Gastroesophageal sphincter (tissue), 4 donors: ENCODE results near the gene KRTAP10-8. TPM values are rescaled to one million over a fixed set of nuclear protein-coding genes. Genes with fewer than 3 reads are reported as not detected.

ENCODE experiments used
- ATAC-seq: fragments of 150-250 bp; one replicate; pipeline ENCODE4 v1.9.1; 2016; ENCODE audit warnings: mild to moderate bottlenecking, moderate library complexity
- H3K27ac ChIP-seq, 4 donors: fragments of 200-600 bp; sonication (generic) in 3 of 4; 1 replicate in 3 of 4; 2 replicates in 1 of 4; pipeline ENCODE4 v1.5.1; 2016 to 2019
- H3K27me3 ChIP-seq: fragments of 200-600 bp; sonication (generic); one replicate; pipeline ENCODE4 v1.5.1; 2019
- H3K36me3 ChIP-seq, 2 donors: fragments of 200-600 bp; sonication (generic); one replicate each; pipeline ENCODE4 v1.5.1; 2019; ENCODE audit warnings: control low read depth in 1 of 2
- H3K4me1 ChIP-seq, 3 donors: fragments of 200-600 bp; sonication (generic); 1 replicate in 2 of 3; 2 replicates in 1 of 3; pipeline ENCODE4 v1.5.1; 2016 to 2019; ENCODE audit warnings: control low read depth in 2 of 3
- H3K4me3 ChIP-seq, 2 donors: fragments of 200-600 bp; sonication (generic); one replicate each; pipeline ENCODE4 v1.5.1; 2019; ENCODE audit warnings: mild to moderate bottlenecking in 1 of 2, moderate library complexity in 1 of 2
- H3K9me3 ChIP-seq, 3 donors: fragments of 200-600 bp; sonication (generic); one replicate each; pipeline ENCODE4 v1.5.1; 2017 to 2019; ENCODE audit warnings: control low read depth in 2 of 3
- CTCF ChIP-seq, 4 experiments: fragments of 200-600 bp in 2 of 4; fragments of 450-650 bp in 2 of 4; sonication (generic) in 1 of 4; IDR thresholded peaks; one replicate each; pipeline ENCODE4 v1.5.1; 2017 to 2019; ENCODE audit warnings: antibody characterized with exemption in 4 of 4, mild to moderate bottlenecking in 2 of 4, moderate library complexity in 2 of 4
- EP300 ChIP-seq: sonication (generic); formaldehyde crosslinking; IDR thresholded peaks from one replicate; pipeline ENCODE4 v1.6.1; 2017; ENCODE audit warnings: antibody characterized with exemption, mild to moderate bottlenecking
- POLR2A ChIP-seq, 2 donors: fragments of 450-650 bp; IDR thresholded peaks; one replicate each; pipeline ENCODE4 v1.6.1; 2017; ENCODE audit warnings: antibody characterized with exemption in 2 of 2, mild to moderate bottlenecking in 2 of 2, moderate library complexity in 1 of 2
- POLR2AphosphoS5 ChIP-seq: sonication (generic); formaldehyde crosslinking; IDR thresholded peaks from one replicate; pipeline ENCODE4 v1.6.1; 2017; ENCODE audit warnings: antibody characterized with exemption
- WGBS, 2 donors: methylation state at CpG; one replicate each; pipeline ENCODE4 v1.1.5; 2018; ENCODE audit warnings: low coverage in 1 of 2; 5-methylcytosine and 5-hydroxymethylcytosine counted together
- total RNA-seq, 4 donors: library from RNA; depleted of rRNA; stranded (reverse); fragments of >200 nt; gene quantifications; one replicate each; pipeline ENCODE4 v1.1.0, GENCODE V29; 2016

KRTAP10-8 gene
- total RNA-seq, 4 donors from 2014 or later = not detected

DNA sequence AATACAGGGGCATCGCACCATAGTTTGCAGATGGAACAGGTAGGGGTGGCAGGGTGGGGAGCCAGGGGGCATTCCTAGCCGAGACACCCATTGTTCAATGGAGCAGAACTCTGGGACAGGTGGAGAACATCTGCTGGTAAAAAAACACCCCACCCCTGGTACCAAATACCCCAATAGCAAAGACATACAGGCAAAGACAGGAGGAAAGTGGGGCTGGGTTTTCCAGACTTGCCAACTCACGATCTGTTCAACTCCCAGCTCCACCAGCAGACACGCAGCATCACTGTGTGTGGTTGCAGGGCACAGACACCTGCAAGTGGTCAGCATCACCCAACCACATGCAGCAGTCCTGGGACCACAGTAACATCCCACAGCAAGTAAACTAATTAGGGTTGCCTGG is 328 bp upstream of the KRTAP10-8 start:
- WGBS, 2 donors = no CpG with 5 or more reads among the region's 4 CpGs
- no peak overlapping the region for H3K27ac ChIP-seq

GRCh38 chr21:44612669-44613229 is 870 bp downstream of the KRTAP10-8 start:
- 81 to 83% methylated on average over 8 to 10 of the region's 13 CpGs for WGBS, 2 donors
- Histone ChIP-seq H3K9me3 (peaks cover 0 to 37% (median 0%) of the 10 kb centered on the region in 3 donors), H3K27me3 (peaks cover 76% of the 10 kb centered on the region), H3K4me3 (no peak overlapping the region), H3K4me1 (no peaks in the 10 kb centered on the region), H3K36me3 (no peaks in the 10 kb centered on the region), H3K27ac (no peak overlapping the region)
- ATAC-seq = no peak
- TF ChIP-seq POLR2A (IDR thresholded peaks at IDR 0.05) = no peak
- TF ChIP-seq POLR2AphosphoS5 = no peak
- no peak for TF ChIP-seq EP300
- TF ChIP-seq CTCF (IDR thresholded peaks at IDR 0.05) = no peak

More for the DNA sequence above, 328 bp upstream of the KRTAP10-8 start:
- no peak overlapping the region for H3K4me3 ChIP-seq
- no peak for ATAC-seq
- H3K27me3 ChIP-seq = peaks cover 76% of the 10 kb centered on the region
- TF ChIP-seq POLR2A (IDR thresholded peaks at IDR 0.05) = no peak
- TF ChIP-seq POLR2AphosphoS5 = no peak
- no peak for TF ChIP-seq EP300
- TF ChIP-seq CTCF (IDR thresholded peaks at IDR 0.05) = no peak
- no peaks in the 10 kb centered on the region for H3K36me3 ChIP-seq
- peaks cover 0 to 37% (median 0%) of the 10 kb centered on the region in 3 donors for H3K9me3 ChIP-seq
- H3K4me1 ChIP-seq = no peaks in the 10 kb centered on the region

- WGBS, 2 donors = 74 to 90% methylated on average over 2 to 5 of the region's 26 CpGs
- ATAC-seq = no peak
- Histone ChIP-seq H3K36me3 (no peaks in the 10 kb centered on the region), H3K4me3 (no peak overlapping the region), H3K4me1 (no peaks in the 10 kb centered on the region), H3K27ac (no peak overlapping the region), H3K9me3 (peaks cover 0 to 37% (median 0%) of the 10 kb centered on the region in 3 donors), H3K27me3 (peaks cover 72% of the 10 kb centered on the region)
- TF ChIP-seq POLR2A (IDR thresholded peaks at IDR 0.05) (no peak), CTCF (IDR thresholded peaks at IDR 0.05) (no peak), POLR2AphosphoS5 (no peak), EP300 (no peak)
These were observed 1.7 kb downstream of the KRTAP10-8 start for GRCh38 chr21:44613386-44614155.

DNA sequence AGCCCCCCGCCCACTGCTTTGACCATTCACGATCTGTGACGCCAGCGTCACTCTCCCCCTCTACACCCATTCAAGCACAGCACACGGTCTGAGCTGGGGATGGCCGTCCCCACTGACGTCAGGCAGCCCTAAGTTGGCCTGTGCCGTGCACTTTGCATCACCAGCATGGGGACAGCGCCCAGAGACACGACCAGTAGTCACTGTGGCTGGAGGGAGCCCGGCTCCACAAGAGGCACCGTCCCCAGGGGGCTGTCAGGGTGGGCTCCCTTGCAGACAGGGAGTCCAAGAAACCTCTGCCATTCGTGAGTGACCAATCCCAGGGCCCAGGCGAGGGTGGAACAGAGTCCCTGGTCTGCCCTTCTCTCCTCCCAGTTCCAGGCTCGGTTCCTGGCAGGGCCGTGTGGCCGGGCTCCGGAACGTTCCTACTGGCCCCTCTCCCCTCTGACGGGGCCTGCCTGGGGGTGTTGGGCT is 2.3 kb downstream of the KRTAP10-8 start:
- Histone ChIP-seq H3K27me3 (peaks cover 72% of the 10 kb centered on the region), H3K4me1 (no peaks in the 10 kb centered on the region), H3K4me3 (no peak overlapping the region), H3K36me3 (no peaks in the 10 kb centered on the region), H3K27ac (no peak overlapping the region), H3K9me3 (peaks cover 0 to 36% (median 0%) of the 10 kb centered on the region in 3 donors)
- no CpG with 5 or more reads among the region's 20 CpGs for WGBS, 2 donors
- no peak for TF ChIP-seq POLR2AphosphoS5
- no peak for TF ChIP-seq CTCF (IDR thresholded peaks at IDR 0.05)
- no peak for TF ChIP-seq EP300
- no peak for TF ChIP-seq POLR2A (IDR thresholded peaks at IDR 0.05)
- ATAC-seq = no peak
